ENCODE data around the gene DYNLT4.
A peak's percentile ranks its signal among the peaks of the same experiment; 100 is the strongest.
"Not testable (repeated sequence)": the region's sequence is repeated elsewhere in the genome, so short reads cannot be mapped to it uniquely, and the experiment has no call there.

Gene DYNLT4

GRCh38 chr1:44806704-44807363 is at the start of gene DYNLT4:
TSS of gene DYNLT4 (minus strand) at chr1:44807351. CDS start at chr1:44806668, 683 bp downstream.
- no peak for DNase-seq

- no peak for DNase-seq
These were observed 48.6 kb upstream of the DYNLT4 start for GRCh38 chr1:44855742-44856141.

- no peak for DNase-seq
These were observed 47.8 kb upstream of the DYNLT4 start for GRCh38 chr1:44854970-44855369.

- DNase-seq = no peak
These were observed 46.0 kb upstream of the DYNLT4 start for GRCh38 chr1:44853201-44853600.

GRCh38 chr1:44851308-44851707 is 44.2 kb upstream of the DYNLT4 start:
- DNase-seq = no peak

GRCh38 chr1:44849575-44850132 is 42.5 kb upstream of the DYNLT4 start:
- no peak for DNase-seq

- DNase-seq = no peak
These were observed 41.5 kb upstream of the DYNLT4 start for GRCh38 chr1:44848456-44849181.

- no peak for DNase-seq
These were observed 40.7 kb upstream of the DYNLT4 start for GRCh38 chr1:44847845-44848244.

- DNase-seq = no peak
These were observed 39.8 kb upstream of the DYNLT4 start for GRCh38 chr1:44846985-44847384.

- no peak for DNase-seq
These were observed 35.9 kb upstream of the DYNLT4 start, which contains the start of gene PTCH2 for GRCh38 chr1:44842862-44843655. TSS of gene PTCH2 (minus strand) at chr1:44843253. CDS start at chr1:44842932, 321 bp downstream.

- no peak for DNase-seq
These were observed 35.3 kb upstream of the DYNLT4 start for GRCh38 chr1:44842486-44842861.

- DNase-seq = no peak
These were observed 32.4 kb upstream of the DYNLT4 start for GRCh38 chr1:44839576-44839975.

GRCh38 chr1:44838294-44838693 is 31.1 kb upstream of the DYNLT4 start:
- DNase-seq = not testable (repeated sequence)

GRCh38 chr1:44835738-44836675 is 28.9 kb upstream of the DYNLT4 start:
- peak; percentile 70 for DNase-seq

- DNase-seq = no peak
These were observed 27.2 kb upstream of the DYNLT4 start for GRCh38 chr1:44834328-44834727.

GRCh38 chr1:44832056-44832705 is 25.0 kb upstream of the DYNLT4 start:
- no peak for DNase-seq

- no peak for DNase-seq
These were observed 24.4 kb upstream of the DYNLT4 start for GRCh38 chr1:44831516-44831915.

- DNase-seq = no peak
These were observed 23.8 kb upstream of the DYNLT4 start for GRCh38 chr1:44830900-44831304.

- DNase-seq = no peak
These were observed 22.6 kb upstream of the DYNLT4 start for GRCh38 chr1:44829506-44830384.

- no peak for DNase-seq
These were observed 21.8 kb upstream of the DYNLT4 start for GRCh38 chr1:44828841-44829440.

Data from NK-92 treated with Interleukin-12 subunit alpha and Interleukin-12 subunit beta, amount 100 ng/mL, for 24 hours (cell line).